WERI-Rb-1 (cell line): ENCODE measurements around the gene CCNB2.
"Not testable (repeated sequence)": the region's sequence is repeated elsewhere in the genome, so short reads cannot be mapped to it uniquely, and the experiment has no call there.

ENCODE experiments used
- DNase-seq: peaks from one replicate; pipeline ENCODE4 v3.0.0-alpha.2; 2020
- H3K27ac ChIP-seq: fragments of 250-450 bp; sonication (Bioruptor Pico); 2 replicates; pipeline ENCODE4 v1.5.1; 2020; ENCODE audit warnings: mild to moderate bottlenecking, moderate library complexity
- H3K27me3 ChIP-seq: fragments of 250-450 bp; sonication (Bioruptor Pico); 2 replicates; pipeline ENCODE4 v1.5.1; 2021; ENCODE audit warnings: mild to moderate bottlenecking, low read depth, moderate library complexity; ENCODE audit not compliant: insufficient read depth, severe bottlenecking
- H3K36me3 ChIP-seq: fragments of 250-450 bp; sonication (Bioruptor Pico); 2 replicates; pipeline ENCODE4 v1.5.1; 2020; ENCODE audit warnings: mild to moderate bottlenecking, moderate library complexity
- H3K4me3 ChIP-seq: 2 replicates; pipeline ENCODE4 v1.5.1; 2011; ENCODE audit warnings: low read depth, mild to moderate bottlenecking, control low read depth, low read length
- H3K9me3 ChIP-seq: fragments of 250-450 bp; sonication (Bioruptor Pico); 2 replicates; pipeline ENCODE4 v1.5.1; 2021; ENCODE audit warnings: mild to moderate bottlenecking, moderate library complexity; ENCODE audit not compliant: severe bottlenecking
- TF ChIP-seq, protein P1 (sequence below): IDR thresholded peaks from 2 replicates; pipeline ENCODE4 v1.5.1; 2011; ENCODE audit warnings: low read depth, mild to moderate bottlenecking, control low read depth, inconsistent platforms, low read length

CCNB2 gene

DNA sequence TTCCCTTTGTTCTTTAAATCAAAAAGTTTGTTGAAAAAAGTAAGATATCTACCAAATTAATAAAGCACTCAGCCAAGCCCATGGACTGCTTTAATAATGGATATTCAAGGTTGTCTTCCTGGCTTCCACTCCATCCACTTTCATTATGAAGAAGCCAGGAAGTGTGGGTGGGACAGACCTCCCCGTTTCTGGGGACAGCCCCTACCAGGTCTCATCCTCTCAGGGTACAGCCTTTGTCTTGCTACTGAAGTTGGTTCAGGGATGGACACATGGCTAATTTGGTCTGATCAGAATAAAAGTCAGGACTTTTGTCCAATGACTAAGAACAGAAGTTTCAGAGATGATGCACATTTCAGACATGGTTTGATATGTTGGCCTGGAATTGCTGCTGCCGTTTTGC, 32.6 kb downstream of the CCNB2 start:
- DNase-seq = no peak
- TF ChIP-seq, protein P1, sequence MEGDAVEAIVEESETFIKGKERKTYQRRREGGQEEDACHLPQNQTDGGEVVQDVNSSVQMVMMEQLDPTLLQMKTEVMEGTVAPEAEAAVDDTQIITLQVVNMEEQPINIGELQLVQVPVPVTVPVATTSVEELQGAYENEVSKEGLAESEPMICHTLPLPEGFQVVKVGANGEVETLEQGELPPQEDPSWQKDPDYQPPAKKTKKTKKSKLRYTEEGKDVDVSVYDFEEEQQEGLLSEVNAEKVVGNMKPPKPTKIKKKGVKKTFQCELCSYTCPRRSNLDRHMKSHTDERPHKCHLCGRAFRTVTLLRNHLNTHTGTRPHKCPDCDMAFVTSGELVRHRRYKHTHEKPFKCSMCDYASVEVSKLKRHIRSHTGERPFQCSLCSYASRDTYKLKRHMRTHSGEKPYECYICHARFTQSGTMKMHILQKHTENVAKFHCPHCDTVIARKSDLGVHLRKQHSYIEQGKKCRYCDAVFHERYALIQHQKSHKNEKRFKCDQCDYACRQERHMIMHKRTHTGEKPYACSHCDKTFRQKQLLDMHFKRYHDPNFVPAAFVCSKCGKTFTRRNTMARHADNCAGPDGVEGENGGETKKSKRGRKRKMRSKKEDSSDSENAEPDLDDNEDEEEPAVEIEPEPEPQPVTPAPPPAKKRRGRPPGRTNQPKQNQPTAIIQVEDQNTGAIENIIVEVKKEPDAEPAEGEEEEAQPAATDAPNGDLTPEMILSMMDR = no peak
- H3K27ac ChIP-seq = no peak overlapping the region
- H3K27me3 ChIP-seq = no peaks in the 10 kb centered on the region
- no peak overlapping the region for H3K4me3 ChIP-seq
- peaks cover 51% of the 10 kb centered on the region for H3K36me3 ChIP-seq
- no peaks in the 10 kb centered on the region for H3K9me3 ChIP-seq

DNA sequence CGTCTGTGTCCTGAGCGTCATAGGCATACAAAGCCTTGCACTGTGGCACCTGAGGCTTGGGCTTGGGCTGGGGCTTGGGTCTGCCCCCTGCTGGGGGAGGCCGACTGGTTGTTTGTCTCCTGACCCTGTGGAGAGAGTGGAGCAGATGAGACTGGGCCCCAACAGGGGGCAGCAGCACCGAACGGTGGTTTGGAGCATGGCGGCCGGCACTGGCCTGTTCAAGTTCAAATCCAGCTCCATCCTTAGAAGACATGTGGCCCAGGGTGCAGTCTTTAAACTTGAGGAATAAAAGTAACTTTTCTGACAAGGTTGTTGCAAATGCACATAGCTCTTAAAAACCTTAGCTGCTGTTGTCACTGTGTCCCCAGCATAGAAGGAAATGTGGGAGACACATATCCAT, 33.3 kb downstream of the CCNB2 start:
- Histone ChIP-seq H3K27me3 (no peaks in the 10 kb centered on the region), H3K36me3 (peaks cover 46% of the 10 kb centered on the region), H3K4me3 (no peak overlapping the region), H3K27ac (no peak overlapping the region), H3K9me3 (no peaks in the 10 kb centered on the region)
- peak; percentile 71 for DNase-seq
- TF ChIP-seq, protein P1 = peak; percentile 81

DNA sequence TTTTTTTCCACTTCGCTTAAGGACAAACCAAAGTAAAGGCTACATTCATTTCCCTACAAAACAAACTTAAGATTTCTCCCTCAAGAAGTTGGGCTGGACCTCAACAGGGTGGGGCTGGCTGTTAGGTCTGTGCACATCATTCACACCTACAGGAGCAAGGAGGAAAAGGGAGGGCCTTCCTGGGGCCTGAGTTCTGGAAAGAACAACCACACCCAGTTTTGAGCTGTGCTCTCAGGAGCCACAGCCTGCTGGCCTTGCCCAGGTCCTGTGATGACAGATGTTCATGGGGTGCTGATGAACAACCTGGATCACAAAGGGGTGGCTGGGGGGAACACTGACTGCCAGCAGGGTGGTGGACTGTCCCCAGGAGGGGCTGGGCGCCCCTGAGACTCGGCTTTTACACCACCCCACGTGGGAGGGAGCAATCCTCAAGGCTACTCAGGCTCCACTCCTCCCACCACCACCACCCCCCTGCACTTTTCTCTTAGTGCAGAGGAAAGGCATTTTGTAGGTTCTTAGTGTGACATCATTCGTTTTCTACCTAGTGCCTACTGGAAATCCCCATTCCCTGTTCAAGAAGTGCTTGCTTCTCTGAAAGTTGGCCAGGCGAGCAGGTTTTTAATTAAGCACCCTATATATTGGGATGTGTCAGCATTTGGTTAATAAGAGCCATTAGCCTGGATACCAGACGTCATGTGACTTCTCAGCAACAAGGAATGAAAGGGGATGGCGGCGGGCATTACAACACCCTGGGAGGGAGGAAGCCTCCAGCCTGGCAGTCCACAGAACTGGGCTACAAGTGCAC, 35.7 kb downstream of the CCNB2 start:
- Histone ChIP-seq H3K36me3 (peaks cover 42% of the 10 kb centered on the region), H3K4me3 (no peak overlapping the region), H3K27me3 (no peaks in the 10 kb centered on the region), H3K9me3 (no peaks in the 10 kb centered on the region), H3K27ac (no peak overlapping the region)
- TF ChIP-seq, protein P1 = no peak
- no peak for DNase-seq

DNA sequence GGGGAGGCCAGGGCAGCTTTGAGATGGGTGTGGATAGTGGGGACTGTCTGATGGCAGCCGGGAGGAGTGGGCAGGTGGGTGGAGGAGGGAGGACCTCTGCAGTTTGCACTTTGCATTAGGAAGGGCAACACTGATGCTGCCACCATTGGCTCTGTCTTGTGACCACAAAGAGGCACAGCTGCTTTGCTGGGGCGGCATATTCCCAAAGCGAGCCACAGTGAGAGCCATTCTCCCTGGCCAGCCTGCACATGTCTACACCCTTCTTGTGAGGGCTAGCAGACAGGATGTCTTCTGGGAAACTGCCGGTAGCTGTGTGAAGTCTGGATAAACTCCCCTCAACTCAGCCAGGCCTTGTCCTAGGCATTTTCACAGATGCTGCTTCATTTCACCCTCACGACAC, 38.3 kb downstream of the CCNB2 start:
- TF ChIP-seq, protein P1 = no peak
- no peak overlapping the region for H3K27ac ChIP-seq
- DNase-seq = no peak
- no peaks in the 10 kb centered on the region for H3K27me3 ChIP-seq
- no peaks in the 10 kb centered on the region for H3K9me3 ChIP-seq
- no peak overlapping the region for H3K4me3 ChIP-seq
- H3K36me3 ChIP-seq = peaks cover 22% of the 10 kb centered on the region

DNA sequence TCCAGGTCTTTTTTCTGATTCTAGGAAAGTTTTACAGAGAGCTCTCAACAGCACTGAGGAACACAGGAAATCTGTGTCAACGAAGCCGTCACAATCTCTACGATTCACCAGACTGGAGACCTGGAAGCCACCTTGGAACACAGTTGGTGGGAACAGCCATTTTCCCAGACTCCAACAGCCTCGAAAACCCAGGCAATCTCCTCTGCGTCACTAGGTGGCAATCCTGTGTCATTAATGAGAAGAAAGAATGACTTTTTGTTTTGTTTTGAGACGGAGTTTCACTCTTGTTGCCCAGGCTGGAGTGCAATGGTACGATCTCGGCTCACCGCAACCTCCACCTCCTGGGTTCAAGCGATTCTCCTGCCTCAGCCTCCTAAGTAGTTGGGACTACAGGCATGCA, 39.6 kb downstream of the CCNB2 start:
- H3K27me3 ChIP-seq, H3K27ac ChIP-seq, H3K4me3 ChIP-seq, H3K9me3 ChIP-seq, DNase-seq: not testable (repeated sequence)
- peaks cover 15% of the 10 kb centered on the region for H3K36me3 ChIP-seq

DNA sequence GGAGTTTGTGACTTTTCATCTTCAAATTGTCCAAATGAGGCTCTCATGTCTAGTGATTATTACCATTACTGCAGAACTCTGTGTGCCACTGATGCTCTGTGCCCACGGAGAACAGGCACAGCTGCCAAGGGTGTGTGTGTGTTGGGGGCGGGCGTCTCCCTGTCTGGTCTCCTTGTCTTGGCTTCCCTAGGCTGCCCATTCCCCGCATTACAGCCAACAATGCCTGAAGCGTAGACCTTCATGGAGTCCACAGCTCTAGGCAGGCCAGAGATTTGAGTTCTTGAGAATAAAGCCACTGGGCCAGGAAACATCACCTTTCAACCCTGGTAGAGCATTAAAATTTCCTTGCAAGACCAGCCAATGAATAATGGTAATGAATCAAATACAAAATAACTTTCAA, 42.7 kb downstream of the CCNB2 start:
- no peak for DNase-seq
- H3K9me3 ChIP-seq = no peaks in the 10 kb centered on the region
- peaks cover 7% of the 10 kb centered on the region for H3K36me3 ChIP-seq
- no peaks in the 10 kb centered on the region for H3K27me3 ChIP-seq
- H3K27ac ChIP-seq = no peak overlapping the region
- H3K4me3 ChIP-seq = no peak overlapping the region
- TF ChIP-seq, protein P1 = no peak
